Stimulated activated CD8-positive, alpha-beta memory T cell treated with anti-CD3 and anti-CD28 coated beads, Interleukin-15, amount 100 ng/mL, for 24 hours (primary cell): Measurements from ENCODE around the gene PRRT1.
"Not testable (repeated sequence)": the region's sequence is repeated elsewhere in the genome, so short reads cannot be mapped to it uniquely, and the experiment has no call there.

ENCODE experiments used
- DNase-seq: peaks from one replicate; pipeline ENCODE4 v3.0.0-alpha.2; 2020; ENCODE audit warnings: low read depth

PRRT1 gene

GRCh38 chr6:32187725-32188380 lies 36.1 kb upstream of the PRRT1 start:
- DNase-seq = not testable (repeated sequence)

GRCh38 chr6:32187009-32187709 lies 35.4 kb upstream of the PRRT1 start:
- no peak for DNase-seq

GRCh38 chr6:32186151-32186840 lies 34.6 kb upstream of the PRRT1 start:
- not testable (repeated sequence) for DNase-seq

- DNase-seq = not testable (repeated sequence)
Measured at GRCh38 chr6:32185681-32186131, 34.0 kb upstream of the PRRT1 start.

GRCh38 chr6:32184084-32184640 lies 32.4 kb upstream of the PRRT1 start, which contains the start of gene AGER:
Gene AGER, minus strand, starts transcription at chr6:32184253. Its CDS starts 31 bp downstream, at chr6:32184222.
- DNase-seq = no peak

GRCh38 chr6:32183483-32184083 lies 31.8 kb upstream of the PRRT1 start:
- DNase-seq = no peak

GRCh38 chr6:32183030-32183429 lies 31.3 kb upstream of the PRRT1 start:
- DNase-seq = no peak

- no peak for DNase-seq
Measured at GRCh38 chr6:32182555-32182981, 30.8 kb upstream of the PRRT1 start.

- DNase-seq = no peak
Measured at GRCh38 chr6:32181915-32182529, 30.3 kb upstream of the PRRT1 start.

GRCh38 chr6:32181148-32181702 lies 29.5 kb upstream of the PRRT1 start:
- DNase-seq = no peak

- no peak for DNase-seq
Measured at GRCh38 chr6:32179766-32180405, 28.1 kb upstream of the PRRT1 start.

GRCh38 chr6:32178547-32179440 lies 27.1 kb upstream of the PRRT1 start:
- no peak for DNase-seq

GRCh38 chr6:32177788-32178546 lies 26.2 kb upstream of the PRRT1 start, which contains the start of gene RNF5:
Gene RNF5, plus strand, starts transcription at chr6:32178405. Its CDS starts 107 bp downstream, at chr6:32178512.
- DNase-seq = peak; percentile 59

- no peak for DNase-seq
Measured at GRCh38 chr6:32177183-32177787, 25.5 kb upstream of the PRRT1 start.

- no peak for DNase-seq
Measured at GRCh38 chr6:32176476-32177182, 24.9 kb upstream of the PRRT1 start.

- peak; percentile 88 for DNase-seq
Measured at GRCh38 chr6:32175711-32176475, 24.2 kb upstream of the PRRT1 start, which contains the start of gene AGPAT1. Gene AGPAT1, minus strand, starts transcription at chr6:32176084. Its CDS starts 4,588 bp downstream, at chr6:32171496.

- DNase-seq = no peak
Measured at GRCh38 chr6:32175322-32175710, 23.6 kb upstream of the PRRT1 start.
